Activated T-cell treated with anti-CD3 and anti-CD28 coated beads, Interleukin-2, amount 50 U/mL, for 24 hours (primary cell): Measurements from ENCODE around the gene HEG1.

Source experiments
- DNase-seq: peaks from one replicate; pipeline ENCODE4 v3.0.0-alpha.2; 2020
- H3K27ac Mint-ChIP-seq: 2 replicates; pipeline ENCODE4 v1.8.0; 2020; ENCODE audit warnings: mild to moderate bottlenecking, mixed read lengths
- H3K27me3 Mint-ChIP-seq: 2 replicates; pipeline ENCODE4 v1.8.0; 2020; ENCODE audit warnings: mixed read lengths
- H3K36me3 Mint-ChIP-seq: 2 replicates; pipeline ENCODE4 v1.8.0; 2020; ENCODE audit warnings: low read depth, mixed read lengths
- H3K4me1 Mint-ChIP-seq: 2 replicates; pipeline ENCODE4 v1.8.0; 2020; ENCODE audit warnings: low read depth, mixed read lengths
- H3K4me3 Mint-ChIP-seq: 2 replicates; pipeline ENCODE4 v1.8.0; 2020; ENCODE audit warnings: mild to moderate bottlenecking, moderate library complexity, mixed read lengths
- H3K9me3 Mint-ChIP-seq: 2 replicates; pipeline ENCODE4 v1.8.0; 2020; ENCODE audit warnings: mixed read lengths

Gene HEG1

GRCh38 chr3:125024817-125025216 lies 31.0 kb downstream of the HEG1 start:
- H3K4me1 Mint-ChIP-seq = peaks cover 40% of the 10 kb centered on the region
- H3K27me3 Mint-ChIP-seq = no peaks in the 10 kb centered on the region
- H3K9me3 Mint-ChIP-seq = no peaks in the 10 kb centered on the region
- H3K36me3 Mint-ChIP-seq = peaks cover 79% of the 10 kb centered on the region
- no peak overlapping the region for H3K4me3 Mint-ChIP-seq
- DNase-seq = no peak
- no peak overlapping the region for H3K27ac Mint-ChIP-seq

DNA sequence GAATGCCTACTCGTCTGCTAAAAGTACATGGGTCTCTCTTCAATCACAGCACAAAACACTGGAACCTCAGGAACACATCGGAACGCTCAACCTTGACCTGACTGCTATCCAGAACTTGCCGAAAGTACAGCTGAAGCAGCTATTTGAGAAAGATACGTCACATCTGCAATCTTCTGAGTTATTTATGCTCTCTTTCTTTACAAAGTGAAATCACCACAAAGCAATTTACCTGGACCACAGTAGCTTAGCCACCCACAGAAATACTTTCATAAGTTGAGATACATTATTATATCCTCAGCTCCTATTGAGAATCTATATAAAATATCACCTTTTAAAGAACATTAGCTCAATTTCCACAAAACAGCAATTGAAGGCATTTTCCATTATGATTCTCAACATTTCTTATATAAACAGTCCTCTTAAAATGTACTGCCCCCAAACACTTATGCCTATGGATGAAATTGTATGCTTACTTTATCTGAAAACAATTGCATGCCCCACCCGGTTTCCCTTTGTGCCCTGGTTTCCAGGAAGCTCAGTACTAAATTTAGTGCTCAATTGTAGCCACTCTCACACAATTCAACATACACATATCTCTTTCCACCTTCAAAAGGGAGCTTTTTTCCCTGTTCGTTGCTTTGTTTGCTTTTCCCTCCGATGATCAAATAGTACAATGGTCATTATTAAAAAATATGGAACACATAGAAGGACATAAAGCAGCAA lies 31.8 kb downstream of the HEG1 start:
- Mint-ChIP-seq H3K36me3 (peaks cover 83% of the 10 kb centered on the region), H3K4me3 (no peak overlapping the region), H3K27me3 (no peaks in the 10 kb centered on the region), H3K4me1 (peaks cover 45% of the 10 kb centered on the region), H3K27ac (peak overlapping the region; percentile 28), H3K9me3 (no peaks in the 10 kb centered on the region)
- DNase-seq = no peak

GRCh38 chr3:125022206-125022605 lies 33.6 kb downstream of the HEG1 start:
- Mint-ChIP-seq H3K4me3 (no peak overlapping the region), H3K27me3 (no peaks in the 10 kb centered on the region), H3K9me3 (no peaks in the 10 kb centered on the region), H3K27ac (no peak overlapping the region), H3K36me3 (peaks cover 80% of the 10 kb centered on the region), H3K4me1 (peaks cover 54% of the 10 kb centered on the region)
- no peak for DNase-seq

DNA sequence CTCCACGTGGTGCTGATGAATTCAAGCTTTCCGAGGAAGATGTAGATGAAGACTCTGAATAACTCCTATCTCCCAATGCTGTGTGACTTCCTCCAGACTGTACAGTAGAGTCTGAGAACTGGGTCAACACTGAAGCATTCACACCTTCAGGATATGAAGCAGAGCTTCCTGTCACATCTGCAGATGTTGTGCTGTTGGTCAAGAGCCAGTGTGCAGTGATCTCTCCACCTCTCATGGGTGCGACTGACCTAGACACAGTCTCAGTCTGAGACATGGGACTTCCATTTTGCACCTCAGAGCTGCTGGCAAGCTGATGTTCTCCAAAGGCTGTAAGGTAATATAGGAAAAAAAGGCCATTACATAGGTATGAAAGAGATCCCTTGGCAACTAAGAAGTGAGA lies 36.5 kb downstream of the HEG1 start:
- H3K36me3 Mint-ChIP-seq = peaks cover 77% of the 10 kb centered on the region
- H3K4me1 Mint-ChIP-seq = peaks cover 39% of the 10 kb centered on the region
- H3K4me3 Mint-ChIP-seq = no peak overlapping the region
- H3K9me3 Mint-ChIP-seq = no peaks in the 10 kb centered on the region
- no peak for DNase-seq
- no peak overlapping the region for H3K27ac Mint-ChIP-seq
- no peaks in the 10 kb centered on the region for H3K27me3 Mint-ChIP-seq

GRCh38 chr3:125017406-125017805 lies 38.4 kb downstream of the HEG1 start:
- Mint-ChIP-seq H3K36me3 (peaks cover 86% of the 10 kb centered on the region), H3K27ac (no peak overlapping the region), H3K9me3 (no peaks in the 10 kb centered on the region), H3K4me1 (peaks cover 21% of the 10 kb centered on the region), H3K4me3 (no peak overlapping the region), H3K27me3 (no peaks in the 10 kb centered on the region)
- DNase-seq = no peak

DNA sequence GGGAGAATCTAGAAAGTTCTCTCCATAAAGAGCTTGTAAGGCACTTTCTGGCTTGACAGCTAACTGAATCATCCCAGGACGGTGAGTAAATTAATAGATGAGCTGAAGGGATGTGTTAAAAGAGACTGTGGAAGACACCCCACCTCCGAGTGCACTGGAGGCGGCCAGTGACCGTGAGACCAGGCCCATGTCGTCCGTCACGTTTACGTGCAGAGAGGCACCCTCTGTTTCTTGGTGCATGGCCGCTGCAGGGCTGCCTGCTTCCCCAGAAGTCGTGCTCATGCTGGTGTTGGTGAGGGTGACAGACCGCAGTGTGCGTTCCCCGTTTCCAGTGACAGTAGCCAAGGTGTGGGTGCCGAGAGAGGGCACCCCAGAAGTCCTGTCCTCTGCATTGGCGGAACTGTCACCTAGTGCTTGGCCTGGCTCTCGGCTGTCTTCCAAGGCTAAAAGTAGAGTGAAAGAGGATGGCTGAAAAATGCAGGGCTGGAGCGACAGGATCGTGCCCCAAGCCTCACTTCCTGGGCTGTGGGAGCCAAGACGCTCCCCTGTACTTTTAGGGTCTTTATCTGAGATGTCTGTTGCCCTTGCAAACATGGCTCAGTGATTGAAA lies 41.1 kb downstream of the HEG1 start:
- no peak for DNase-seq
- Mint-ChIP-seq H3K27ac (no peak overlapping the region), H3K4me1 (peaks cover 33% of the 10 kb centered on the region), H3K4me3 (no peak overlapping the region), H3K27me3 (no peaks in the 10 kb centered on the region), H3K9me3 (no peaks in the 10 kb centered on the region), H3K36me3 (peaks cover 90% of the 10 kb centered on the region)

- H3K27ac Mint-ChIP-seq = no peak overlapping the region
Measured at GRCh38 chr3:125013095-125013494, 42.7 kb downstream of the HEG1 start.

DNA sequence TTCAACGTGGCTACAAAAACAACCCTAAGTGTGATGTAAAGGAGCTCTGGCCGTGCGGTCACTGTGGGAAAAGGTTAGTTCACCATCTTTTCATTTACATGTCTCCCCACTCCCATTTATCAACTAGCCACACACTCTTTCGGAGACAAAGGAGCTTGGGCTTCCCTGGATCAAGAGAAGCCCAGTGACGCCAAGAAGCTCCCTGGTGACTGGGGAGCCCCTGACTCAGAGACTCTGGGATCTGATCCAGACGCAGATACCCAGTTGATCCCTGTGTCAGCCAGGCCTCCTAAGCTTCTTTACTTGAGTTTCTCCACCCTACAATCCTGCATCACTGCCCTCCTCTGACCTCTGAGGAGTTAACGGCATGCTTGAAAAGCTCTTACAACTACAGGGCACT lies 43.9 kb downstream of the HEG1 start:
- Mint-ChIP-seq H3K4me1 (peaks cover 18% of the 10 kb centered on the region), H3K4me3 (no peak overlapping the region), H3K9me3 (no peaks in the 10 kb centered on the region), H3K27me3 (no peaks in the 10 kb centered on the region), H3K36me3 (peaks cover 92% of the 10 kb centered on the region), H3K27ac (no peak overlapping the region)
- DNase-seq = no peak

More at GRCh38 chr3:125013095-125013494, 42.7 kb downstream of the HEG1 start:
- H3K27me3 Mint-ChIP-seq = no peaks in the 10 kb centered on the region
- no peak overlapping the region for H3K4me3 Mint-ChIP-seq
- DNase-seq = no peak
- H3K36me3 Mint-ChIP-seq = peaks cover 90% of the 10 kb centered on the region
- H3K4me1 Mint-ChIP-seq = peaks cover 22% of the 10 kb centered on the region
- H3K9me3 Mint-ChIP-seq = no peaks in the 10 kb centered on the region

- DNase-seq = no peak
- Mint-ChIP-seq H3K27me3 (no peaks in the 10 kb centered on the region), H3K4me1 (peaks cover 20% of the 10 kb centered on the region), H3K27ac (no peak overlapping the region), H3K9me3 (no peaks in the 10 kb centered on the region), H3K36me3 (peaks cover 91% of the 10 kb centered on the region), H3K4me3 (no peak overlapping the region)
Measured at GRCh38 chr3:125010393-125010792, 45.4 kb downstream of the HEG1 start.

- no peak for DNase-seq
- Mint-ChIP-seq H3K27me3 (no peaks in the 10 kb centered on the region), H3K4me1 (peaks cover 29% of the 10 kb centered on the region), H3K27ac (no peak overlapping the region), H3K9me3 (no peaks in the 10 kb centered on the region), H3K36me3 (peaks cover 92% of the 10 kb centered on the region), H3K4me3 (no peak overlapping the region)
Measured at GRCh38 chr3:125008766-125009165, 47.0 kb downstream of the HEG1 start.

DNA sequence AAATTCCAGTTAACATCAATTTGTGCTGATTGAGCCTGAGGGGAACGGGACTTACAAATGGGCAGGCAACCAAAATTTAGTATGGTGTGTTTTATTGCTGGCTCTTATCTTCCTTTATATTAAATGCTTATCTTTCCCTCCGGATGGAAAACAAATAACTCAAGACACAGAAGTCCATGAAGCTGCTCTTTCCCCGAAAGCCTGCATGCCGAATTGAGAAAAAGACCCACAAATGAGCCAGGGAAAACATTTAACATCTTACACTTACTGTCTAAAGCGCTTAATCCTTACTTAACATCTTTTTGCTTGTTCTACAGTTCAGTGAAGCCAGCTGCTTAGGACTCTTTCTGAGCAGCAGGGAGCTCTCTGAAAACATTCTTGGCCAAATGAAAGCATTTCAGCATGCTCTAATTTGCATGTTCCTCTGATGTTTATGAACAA lies 49.5 kb downstream of the HEG1 start:
- DNase-seq = no peak
- Mint-ChIP-seq H3K9me3 (no peaks in the 10 kb centered on the region), H3K36me3 (peaks cover 92% of the 10 kb centered on the region)

GRCh38 chr3:125005676-125006075 lies 50.1 kb downstream of the HEG1 start:
- H3K36me3 Mint-ChIP-seq = peaks cover 94% of the 10 kb centered on the region
- H3K27ac Mint-ChIP-seq = no peak overlapping the region
- H3K4me3 Mint-ChIP-seq = no peak overlapping the region
- H3K4me1 Mint-ChIP-seq = peaks cover 40% of the 10 kb centered on the region
- DNase-seq = no peak
- H3K9me3 Mint-ChIP-seq = no peaks in the 10 kb centered on the region
- no peaks in the 10 kb centered on the region for H3K27me3 Mint-ChIP-seq

More for the DNA sequence above, 49.5 kb downstream of the HEG1 start:
- Mint-ChIP-seq H3K4me3 (no peak overlapping the region), H3K27me3 (no peaks in the 10 kb centered on the region), H3K4me1 (peaks cover 46% of the 10 kb centered on the region), H3K27ac (no peak overlapping the region)

- Mint-ChIP-seq H3K36me3 (peaks cover 94% of the 10 kb centered on the region), H3K4me1 (peaks cover 35% of the 10 kb centered on the region), H3K27ac (no peak overlapping the region), H3K4me3 (no peak overlapping the region), H3K27me3 (no peaks in the 10 kb centered on the region), H3K9me3 (no peaks in the 10 kb centered on the region)
- DNase-seq = no peak
Measured at GRCh38 chr3:125005222-125005621, 50.6 kb downstream of the HEG1 start.

GRCh38 chr3:125003859-125004595 lies 51.8 kb downstream of the HEG1 start:
- Mint-ChIP-seq H3K9me3 (no peaks in the 10 kb centered on the region), H3K4me3 (no peak overlapping the region), H3K27ac (peak overlapping the region; percentile 26)

DNA sequence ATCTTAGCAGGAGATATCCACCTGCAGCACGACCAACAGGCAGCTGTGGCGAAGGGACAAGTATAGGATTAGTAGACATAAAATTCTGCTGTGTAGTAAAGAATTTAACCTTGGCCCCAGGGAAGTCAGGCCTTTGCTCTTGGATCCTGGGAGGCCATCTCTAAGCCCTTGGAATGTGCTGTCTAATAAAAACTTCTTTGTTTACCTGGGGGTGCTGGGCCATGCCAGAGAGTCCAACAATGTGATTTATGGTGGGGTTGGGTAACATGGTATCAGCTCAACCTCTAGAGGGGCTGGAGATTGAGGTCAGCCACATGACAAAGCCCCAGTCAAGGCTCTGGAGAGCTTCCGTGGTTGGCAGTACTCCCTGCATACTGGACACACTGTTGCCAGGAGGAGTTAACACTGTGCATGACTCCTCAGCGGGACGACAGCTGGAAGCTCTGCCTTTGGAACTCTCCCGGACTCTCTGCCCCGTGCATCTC lies 52.4 kb downstream of the HEG1 start:
- H3K9me3 Mint-ChIP-seq = no peaks in the 10 kb centered on the region
- H3K36me3 Mint-ChIP-seq = peaks cover 92% of the 10 kb centered on the region
- H3K4me3 Mint-ChIP-seq = no peak overlapping the region
- no peak overlapping the region for H3K27ac Mint-ChIP-seq
- peaks cover 33% of the 10 kb centered on the region for H3K4me1 Mint-ChIP-seq
- DNase-seq = no peak
- H3K27me3 Mint-ChIP-seq = no peaks in the 10 kb centered on the region

More at GRCh38 chr3:125003859-125004595, 51.8 kb downstream of the HEG1 start:
- H3K27me3 Mint-ChIP-seq = no peaks in the 10 kb centered on the region
- H3K36me3 Mint-ChIP-seq = peaks cover 94% of the 10 kb centered on the region
- DNase-seq = no peak
- H3K4me1 Mint-ChIP-seq = peaks cover 33% of the 10 kb centered on the region
